PC-3 (cell line): Measurements from ENCODE around the gene MGAT5.

Experiments
- EZH2 ChIP-seq: fragments of 300-600 bp; sonication (generic); IDR thresholded peaks from one replicate; pipeline ENCODE4 v1.6.1; 2017; ENCODE audit warnings: antibody characterized with exemption, mild to moderate bottlenecking, low read length; ENCODE audit not compliant: unreplicated experiment
- EZH2phosphoT487 ChIP-seq: fragments of 300-600 bp; sonication (generic); IDR thresholded peaks from 2 replicates; pipeline ENCODE4 v1.6.1; 2018; ENCODE audit warnings: mild to moderate bottlenecking, antibody characterized with exemption, low read length, borderline replicate concordance
- TF ChIP-seq, protein P1 (sequence below): fragments of 300-600 bp; sonication (generic); conservative IDR thresholded peaks from 2 replicates; pipeline ENCODE4 v1.5.1; 2017; ENCODE audit warnings: antibody characterized with exemption, low read depth, mild to moderate bottlenecking, low read length

DNA sequence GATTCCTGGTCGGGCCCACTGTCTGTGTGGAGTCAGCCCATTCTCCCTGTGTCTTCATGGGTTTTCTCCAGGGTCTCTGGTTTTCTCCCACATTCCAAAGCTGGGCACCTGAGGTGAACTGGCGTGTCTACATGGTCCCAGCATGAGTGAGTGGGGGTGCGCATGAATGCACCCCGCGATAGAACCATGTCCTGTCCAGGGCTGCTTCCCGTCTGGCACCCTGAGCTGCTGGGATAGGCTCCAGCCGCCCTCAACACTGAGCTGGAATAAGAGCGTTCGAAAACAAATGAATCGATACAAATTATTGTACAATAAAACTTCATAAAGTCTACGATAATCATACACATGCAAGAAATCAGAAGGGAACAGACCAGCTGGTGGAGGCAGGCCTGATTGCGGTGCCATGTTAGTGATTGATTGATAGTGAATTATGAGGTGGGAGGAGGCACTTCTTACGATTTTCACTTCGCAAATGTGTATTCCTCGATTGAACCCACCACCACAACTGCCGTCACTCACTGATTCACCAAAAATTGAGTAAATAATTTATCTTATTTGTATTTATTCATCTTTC, 186.6 kb downstream of the MGAT5 start:
- TF ChIP-seq, protein P1, sequence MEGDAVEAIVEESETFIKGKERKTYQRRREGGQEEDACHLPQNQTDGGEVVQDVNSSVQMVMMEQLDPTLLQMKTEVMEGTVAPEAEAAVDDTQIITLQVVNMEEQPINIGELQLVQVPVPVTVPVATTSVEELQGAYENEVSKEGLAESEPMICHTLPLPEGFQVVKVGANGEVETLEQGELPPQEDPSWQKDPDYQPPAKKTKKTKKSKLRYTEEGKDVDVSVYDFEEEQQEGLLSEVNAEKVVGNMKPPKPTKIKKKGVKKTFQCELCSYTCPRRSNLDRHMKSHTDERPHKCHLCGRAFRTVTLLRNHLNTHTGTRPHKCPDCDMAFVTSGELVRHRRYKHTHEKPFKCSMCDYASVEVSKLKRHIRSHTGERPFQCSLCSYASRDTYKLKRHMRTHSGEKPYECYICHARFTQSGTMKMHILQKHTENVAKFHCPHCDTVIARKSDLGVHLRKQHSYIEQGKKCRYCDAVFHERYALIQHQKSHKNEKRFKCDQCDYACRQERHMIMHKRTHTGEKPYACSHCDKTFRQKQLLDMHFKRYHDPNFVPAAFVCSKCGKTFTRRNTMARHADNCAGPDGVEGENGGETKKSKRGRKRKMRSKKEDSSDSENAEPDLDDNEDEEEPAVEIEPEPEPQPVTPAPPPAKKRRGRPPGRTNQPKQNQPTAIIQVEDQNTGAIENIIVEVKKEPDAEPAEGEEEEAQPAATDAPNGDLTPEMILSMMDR = no peak
- TF ChIP-seq EZH2 (no peak), EZH2phosphoT487 (no peak)
